ENCODE results near the gene ALG13.
"Not testable (repeated sequence)": the region's sequence is repeated elsewhere in the genome, so short reads cannot be mapped to it uniquely, and the experiment has no call there.

Gene ALG13

DNA sequence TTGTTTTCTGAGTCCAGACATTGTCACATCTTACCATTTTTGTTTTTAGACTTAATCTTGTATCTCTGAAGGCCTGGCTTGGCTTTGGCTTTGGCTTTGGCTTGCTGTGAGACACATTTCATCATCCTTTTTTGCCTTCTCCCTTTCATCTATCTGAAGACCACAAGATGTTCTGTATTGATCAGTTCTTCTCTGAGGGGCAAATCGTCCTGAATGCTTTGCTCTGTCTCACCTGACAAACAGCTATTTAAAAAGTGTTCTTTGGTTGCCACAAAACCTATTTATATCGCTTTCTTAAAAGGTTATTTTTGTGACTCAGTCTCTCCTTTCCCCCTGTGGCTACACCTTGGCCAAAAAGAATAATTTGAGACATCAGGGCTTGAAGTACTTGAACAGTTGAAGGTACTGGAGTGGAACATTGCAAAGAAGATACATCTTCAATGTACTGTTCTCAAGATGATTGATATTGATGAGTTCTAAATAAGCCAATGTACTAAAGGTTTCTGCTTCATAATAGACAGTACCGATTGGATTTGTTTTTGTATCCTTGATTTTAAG lies 80.7 kb downstream of the ALG13 start:
- in situ Hi-C loops (cut with HindIII; ENCODE audit: low pct_ligation_motif_present, low sequenced_read_pairs) = no loop called here

DNA sequence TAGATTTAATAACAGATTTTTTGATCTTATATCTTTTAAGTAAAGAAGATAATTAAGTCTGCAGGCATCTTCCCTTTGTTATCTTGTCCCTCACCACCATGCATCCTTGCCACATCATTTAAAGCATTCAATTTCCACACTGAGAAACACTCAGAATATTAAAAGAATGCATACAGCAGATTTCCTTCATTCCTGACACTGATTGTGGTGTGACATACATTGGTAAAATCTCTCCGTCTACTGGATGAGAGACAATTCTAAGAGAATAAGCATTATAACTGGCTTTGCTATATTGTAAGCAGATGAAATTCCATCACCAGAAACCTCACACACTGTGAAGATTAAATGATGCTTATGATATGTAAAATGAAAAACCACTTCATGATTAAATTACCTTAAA lies 97.6 kb downstream of the ALG13 start:
- H3K36me3 ChIP-seq (replicated peaks) = no peaks in the 10 kb centered on the region
- no peak overlapping the region for H3K4me3 ChIP-seq (ENCODE audit: low read depth, low read length)
- H3K27ac ChIP-seq = no peak overlapping the region
- DNase-seq = no peak
- TF ChIP-seq, protein P1, sequence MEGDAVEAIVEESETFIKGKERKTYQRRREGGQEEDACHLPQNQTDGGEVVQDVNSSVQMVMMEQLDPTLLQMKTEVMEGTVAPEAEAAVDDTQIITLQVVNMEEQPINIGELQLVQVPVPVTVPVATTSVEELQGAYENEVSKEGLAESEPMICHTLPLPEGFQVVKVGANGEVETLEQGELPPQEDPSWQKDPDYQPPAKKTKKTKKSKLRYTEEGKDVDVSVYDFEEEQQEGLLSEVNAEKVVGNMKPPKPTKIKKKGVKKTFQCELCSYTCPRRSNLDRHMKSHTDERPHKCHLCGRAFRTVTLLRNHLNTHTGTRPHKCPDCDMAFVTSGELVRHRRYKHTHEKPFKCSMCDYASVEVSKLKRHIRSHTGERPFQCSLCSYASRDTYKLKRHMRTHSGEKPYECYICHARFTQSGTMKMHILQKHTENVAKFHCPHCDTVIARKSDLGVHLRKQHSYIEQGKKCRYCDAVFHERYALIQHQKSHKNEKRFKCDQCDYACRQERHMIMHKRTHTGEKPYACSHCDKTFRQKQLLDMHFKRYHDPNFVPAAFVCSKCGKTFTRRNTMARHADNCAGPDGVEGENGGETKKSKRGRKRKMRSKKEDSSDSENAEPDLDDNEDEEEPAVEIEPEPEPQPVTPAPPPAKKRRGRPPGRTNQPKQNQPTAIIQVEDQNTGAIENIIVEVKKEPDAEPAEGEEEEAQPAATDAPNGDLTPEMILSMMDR (IDR thresholded peaks at IDR 0.05; ENCODE audit: low read depth, low read length, missing control alignments) = no peak
- H3K27me3 ChIP-seq (replicated peaks) = no peaks in the 10 kb centered on the region
- in situ Hi-C loops (cut with HindIII; ENCODE audit: low pct_ligation_motif_present, low sequenced_read_pairs) = no loop called here

More for the DNA sequence above, 80.7 kb downstream of the ALG13 start:
- Histone ChIP-seq H3K36me3 (replicated peaks) (no peaks in the 10 kb centered on the region), H3K27me3 (replicated peaks) (no peaks in the 10 kb centered on the region), H3K4me3 (ENCODE audit: low read depth, low read length) (no peak overlapping the region), H3K27ac (no peak overlapping the region)
- no peak for DNase-seq
- TF ChIP-seq, protein P1 (IDR thresholded peaks at IDR 0.05; ENCODE audit: low read depth, low read length, missing control alignments) = no peak

DNA sequence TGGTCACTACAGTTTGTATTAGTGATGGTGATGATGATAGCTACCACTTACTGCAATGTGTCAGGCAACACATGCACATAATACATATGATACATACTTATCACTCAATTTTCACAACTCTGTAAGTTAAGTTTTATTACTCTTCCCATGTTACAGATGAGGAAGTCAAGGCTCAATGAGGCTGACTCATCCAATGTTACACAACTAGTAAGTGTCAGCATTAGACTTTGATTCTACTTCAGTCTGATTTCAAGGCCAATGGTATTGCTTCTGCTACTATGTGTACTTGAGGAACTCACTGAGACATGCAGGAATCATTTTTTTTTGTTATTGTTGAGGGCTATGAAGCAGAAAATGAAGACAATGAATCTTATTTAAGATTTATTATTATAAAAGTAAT lies 98.6 kb downstream of the ALG13 start:
- in situ Hi-C loops (cut with HindIII; ENCODE audit: low pct_ligation_motif_present, low sequenced_read_pairs) = no loop called here
- no peaks in the 10 kb centered on the region for H3K27me3 ChIP-seq (replicated peaks)
- no peak overlapping the region for H3K4me3 ChIP-seq (ENCODE audit: low read depth, low read length)
- TF ChIP-seq, protein P1 (IDR thresholded peaks at IDR 0.05; ENCODE audit: low read depth, low read length, missing control alignments) = no peak
- H3K36me3 ChIP-seq (replicated peaks) = no peaks in the 10 kb centered on the region
- no peak for DNase-seq
- H3K27ac ChIP-seq = no peak overlapping the region

DNA sequence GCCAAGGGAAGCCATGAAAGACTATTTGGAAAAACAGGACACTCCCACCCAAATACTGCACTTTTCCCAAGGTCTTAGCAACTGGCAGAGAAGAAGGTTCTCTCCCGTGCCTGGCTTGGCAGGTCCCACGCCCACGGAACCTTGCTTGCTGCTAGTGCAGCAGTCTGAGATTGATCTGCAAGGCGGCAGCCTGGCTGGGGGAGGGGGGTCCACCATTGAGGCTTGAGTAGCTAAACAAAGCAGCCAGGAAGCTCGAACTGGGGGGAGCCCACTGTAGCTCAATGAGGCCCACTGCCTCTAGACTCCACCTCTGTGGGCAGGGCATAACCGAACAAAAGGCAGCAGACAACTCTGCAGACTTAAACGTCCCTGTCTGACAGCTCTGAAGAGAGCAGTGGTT lies 103.7 kb downstream of the ALG13 start:
- Histone ChIP-seq H3K27me3 (replicated peaks) (no peaks in the 10 kb centered on the region), H3K27ac (no peak overlapping the region), H3K4me3 (ENCODE audit: low read depth, low read length) (no peak overlapping the region), H3K36me3 (replicated peaks) (no peaks in the 10 kb centered on the region)
- no peak for DNase-seq
- TF ChIP-seq, protein P1 (IDR thresholded peaks at IDR 0.05; ENCODE audit: low read depth, low read length, missing control alignments) = no peak
- in situ Hi-C loops (cut with HindIII; ENCODE audit: low pct_ligation_motif_present, low sequenced_read_pairs) = no loop called here

DNA sequence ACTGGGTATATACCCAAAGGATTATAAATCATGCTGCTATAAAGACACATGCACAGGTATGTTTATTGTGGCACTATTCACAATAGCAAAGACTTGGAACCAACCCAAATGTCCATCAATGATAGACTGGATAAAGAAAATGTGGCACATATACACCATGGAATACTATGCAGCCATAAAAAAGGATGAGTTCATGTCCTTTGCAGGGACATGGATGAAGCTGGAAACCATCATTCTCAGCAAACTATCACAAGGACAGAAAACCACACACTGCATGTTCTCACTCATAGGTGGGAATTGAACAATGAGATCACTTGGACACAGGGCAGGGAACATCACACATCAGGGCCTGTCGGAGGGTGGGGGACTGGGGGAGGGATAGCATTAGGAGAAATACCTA lies 109.1 kb downstream of the ALG13 start:
- in situ Hi-C loops (cut with HindIII; ENCODE audit: low pct_ligation_motif_present, low sequenced_read_pairs); H3K27ac ChIP-seq; H3K27me3 ChIP-seq (replicated peaks); DNase-seq; H3K4me3 ChIP-seq (ENCODE audit: low read depth, low read length); H3K36me3 ChIP-seq (replicated peaks): not testable (repeated sequence)

Data from brain microvascular endothelial cell (primary cell).